H1 (cell line): ENCODE data around the gene APBB3. TPM values are rescaled to one million over a fixed set of nuclear protein-coding genes. Genes with fewer than 3 reads are reported as not detected.

Experiments
- RNF2 ChIP-seq: fragments of 200-900, 300-1000 bp; sonication (generic); IDR thresholded peaks from 2 replicates; pipeline ENCODE4 v1.7.1; 2016; ENCODE audit warnings: borderline replicate concordance, low read depth, mild to moderate bottlenecking, antibody characterized with exemption, low read length; ENCODE audit not compliant: poor library complexity, severe bottlenecking; ENCODE audit errors: missing control alignments
- polyA plus RNA-seq, 7 experiments: library from polyadenylated mRNA; depleted of rRNA in 3 of 7; stranded (reverse) in 5 of 7; unstranded in 2 of 7; fragments of >200 nt in 5 of 7; fragments of 200-250 nt in 2 of 7; gene quantifications; 1 replicate in 5 of 7; 2 replicates in 1 of 7; 4 replicates in 1 of 7; pipeline versions ENCODE4 v1.2.1 to v1.2.3, GENCODE V29; 2011 to 2013; ENCODE audit warnings: missing spikeins in 2 of 7, mixed read lengths in 2 of 7
- total RNA-seq: library from RNA; stranded (reverse); fragmentation: NEBNext Ultra II Directional; extraction: Animal tissue kit (Norgen Biotek cat#: 25700); gene quantifications from 2 replicates; pipeline ENCODE4 v1.2.1, GENCODE V29; 2021

The APBB3 gene
- total and polyA plus RNA-seq, 2 of the 8 experiments (the other 6 are each of a cell fraction or from before 2014, with no cell fraction given), result 16.0 to 21.9 TPM

DNA sequence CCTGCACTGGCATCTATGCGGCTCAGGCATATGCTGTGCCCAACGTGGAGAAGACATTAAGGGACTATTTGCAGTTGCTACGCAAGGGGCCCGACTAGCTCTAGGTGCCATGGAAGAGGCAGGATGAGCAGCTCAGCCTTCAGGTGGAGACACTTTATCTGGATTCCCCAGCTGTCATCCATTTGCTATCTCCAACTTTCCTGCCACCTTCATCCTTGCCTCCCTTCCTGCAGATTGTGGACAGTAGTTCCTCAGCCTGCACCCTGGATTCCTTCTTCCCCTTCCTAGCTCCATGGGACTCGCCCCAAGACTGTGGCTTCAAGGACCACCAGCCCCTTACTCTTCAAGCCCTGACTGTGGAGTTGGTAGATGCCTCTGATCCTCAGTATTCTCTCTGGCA lies 2.3 kb upstream of the APBB3 start (continued):
- no peak for TF ChIP-seq RNF2
